Measurements from ENCODE around the gene KDM4B.
"Not testable (repeated sequence)": the region's sequence is repeated elsewhere in the genome, so short reads cannot be mapped to it uniquely, and the experiment has no call there.

- not testable (repeated sequence) for TF ChIP-seq POLR2A, CTCF (IDR thresholded peaks at IDR 0.05)
Observed at GRCh38 chr19:5160158-5160795, 191.4 kb downstream of the KDM4B start.
